Measurements from ENCODE around the gene LRP1B.
A peak's percentile ranks its signal among the peaks of the same experiment; 100 is the strongest.

The LRP1B gene

GRCh38 chr2:141162314-141162713, 968.5 kb downstream of the LRP1B start:
- DNase-seq, result no peak

GRCh38 chr2:141151611-141152286, 979.1 kb downstream of the LRP1B start:
- no peak for DNase-seq

GRCh38 chr2:141142025-141142424, 988.8 kb downstream of the LRP1B start:
- no peak for DNase-seq

GRCh38 chr2:141137122-141137693, 993.6 kb downstream of the LRP1B start:
- no peak for DNase-seq

GRCh38 chr2:141133883-141134282, 996.9 kb downstream of the LRP1B start:
- no peak for DNase-seq

- no peak for DNase-seq
These were observed 1005.4 kb downstream of the LRP1B start for GRCh38 chr2:141125432-141125831.

- no peak for DNase-seq
These were observed 1012.0 kb downstream of the LRP1B start for GRCh38 chr2:141118836-141119235.

GRCh38 chr2:141113301-141113700, 1017.5 kb downstream of the LRP1B start:
- DNase-seq, result no peak

- no peak for DNase-seq
These were observed 1021.2 kb downstream of the LRP1B start for GRCh38 chr2:141109633-141110032.

- DNase-seq, result no peak
These were observed 1025.1 kb downstream of the LRP1B start for GRCh38 chr2:141105763-141106162.

GRCh38 chr2:141103216-141103615, 1027.6 kb downstream of the LRP1B start:
- DNase-seq, result no peak

GRCh38 chr2:141079231-141079630, 1051.6 kb downstream of the LRP1B start:
- DNase-seq, result no peak

GRCh38 chr2:141075753-141076152, 1055.1 kb downstream of the LRP1B start:
- DNase-seq, result no peak

GRCh38 chr2:141068053-141068682, 1062.6 kb downstream of the LRP1B start:
- no peak for DNase-seq

GRCh38 chr2:141065042-141065441, 1065.8 kb downstream of the LRP1B start:
- no peak for DNase-seq

GRCh38 chr2:141063406-141063805, 1067.4 kb downstream of the LRP1B start:
- DNase-seq, result no peak

- DNase-seq, result no peak
These were observed 1068.4 kb downstream of the LRP1B start for GRCh38 chr2:141062443-141062842.

- peak in 6 of 56 donors; percentile 1 to 6 (median 3) for DNase-seq
These were observed 1068.8 kb downstream of the LRP1B start for GRCh38 chr2:141062031-141062430.

GRCh38 chr2:141058556-141058955, 1072.3 kb downstream of the LRP1B start:
- no peak for DNase-seq

- no peak for DNase-seq
These were observed 1075.3 kb downstream of the LRP1B start for GRCh38 chr2:141055531-141055930.

- peak in 1 of 56 donors; percentile 0 for DNase-seq
These were observed 1081.9 kb downstream of the LRP1B start for GRCh38 chr2:141048951-141049350.

- DNase-seq, result no peak
These were observed 1089.5 kb downstream of the LRP1B start for GRCh38 chr2:141041281-141041680.

GRCh38 chr2:141038341-141038740, 1092.5 kb downstream of the LRP1B start:
- DNase-seq, result no peak

Measured in nucleus accumbens (tissue), 56 donors.